HUES6 (cell line): ENCODE results near the gene RPS6KB2.

Source experiments
- H3K27ac ChIP-seq: 2 replicates; pipeline ENCODE4 v1.7.0; 2013; ENCODE audit warnings: low read depth, mild to moderate bottlenecking, low read length, inconsistent platforms
- H3K27me3 ChIP-seq: 2 replicates; pipeline ENCODE4 v1.6.1; 2013; ENCODE audit warnings: low read length; ENCODE audit not compliant: control insufficient read depth, insufficient read depth
- H3K36me3 ChIP-seq: 2 replicates; pipeline ENCODE4 v1.6.1; 2013; ENCODE audit warnings: low read length; ENCODE audit not compliant: control insufficient read depth, insufficient read depth
- H3K4me1 ChIP-seq: 2 replicates; pipeline ENCODE4 v1.6.1; 2013; ENCODE audit warnings: low read length; ENCODE audit not compliant: control insufficient read depth, insufficient read depth
- H3K4me3 ChIP-seq: 2 replicates; pipeline ENCODE4 v1.5.1; 2013; ENCODE audit warnings: low read depth, low read length
- H3K9ac ChIP-seq: one replicate; pipeline ENCODE4 v1.6.1; 2013; ENCODE audit warnings: mild to moderate bottlenecking, low read length
- H3K9me3 ChIP-seq: 2 replicates; pipeline ENCODE4 v1.6.1; 2013; ENCODE audit warnings: low read depth, low read length; ENCODE audit not compliant: control insufficient read depth, insufficient read depth

The RPS6KB2 gene

GRCh38 chr11:67428052-67429001 lies at the start of gene RPS6KB2:
TSS of gene RPS6KB2 (plus strand) at chr11:67428494. CDS start at chr11:67428546, 52 bp downstream.
- Histone ChIP-seq H3K36me3 (peaks cover 31% of the 10 kb centered on the region), H3K4me3 (peak within 1 kb of the TSS; percentile 99), H3K27me3 (no peaks in the 10 kb centered on the region), H3K9me3 (no peaks in the 10 kb centered on the region), H3K4me1 (0 out of 2 replicates have a peak, but pooled peaks cover 2% of the 10 kb centered on the region), H3K27ac (0 out of 2 replicates have a peak within 1 kb of the TSS, but pooled peaks have one; percentile 4), H3K9ac (peak within 1 kb of the TSS; percentile 85)

GRCh38 chr11:67378544-67378943 lies 49.8 kb upstream of the RPS6KB2 start:
- Histone ChIP-seq H3K4me3 (no peak overlapping the region), H3K36me3 (no peaks in the 10 kb centered on the region), H3K9me3 (no peaks in the 10 kb centered on the region), H3K27me3 (peaks cover 23% of the 10 kb centered on the region), H3K9ac (no peak overlapping the region), H3K4me1 (peaks cover 38% of the 10 kb centered on the region), H3K27ac (no peak overlapping the region)

GRCh38 chr11:67379061-67380058 lies 48.9 kb upstream of the RPS6KB2 start:
- Histone ChIP-seq H3K4me1 (peaks cover 34% of the 10 kb centered on the region), H3K27me3 (peaks cover 23% of the 10 kb centered on the region), H3K9ac (peak overlapping the region; percentile 14), H3K9me3 (no peaks in the 10 kb centered on the region), H3K4me3 (no peak overlapping the region), H3K27ac (no peak overlapping the region; the same call in 1 of the 2 replicates), H3K36me3 (no peaks in the 10 kb centered on the region)

- H3K27me3 ChIP-seq = peaks cover 22% of the 10 kb centered on the region
- no peak overlapping the region for H3K4me3 ChIP-seq
- H3K4me1 ChIP-seq = peaks cover 20% of the 10 kb centered on the region
- no peak overlapping the region for H3K9ac ChIP-seq
- H3K36me3 ChIP-seq = no peaks in the 10 kb centered on the region
- H3K27ac ChIP-seq = no peak overlapping the region
- H3K9me3 ChIP-seq = no peaks in the 10 kb centered on the region
Measured at GRCh38 chr11:67381244-67381972, 46.9 kb upstream of the RPS6KB2 start.

GRCh38 chr11:67382276-67383136 lies 45.8 kb upstream of the RPS6KB2 start:
- Histone ChIP-seq H3K27me3 (peaks cover 11% of the 10 kb centered on the region), H3K4me1 (peaks cover 24% of the 10 kb centered on the region), H3K9me3 (no peaks in the 10 kb centered on the region), H3K36me3 (no peaks in the 10 kb centered on the region), H3K27ac (no peak overlapping the region), H3K4me3 (no peak overlapping the region), H3K9ac (no peak overlapping the region)

GRCh38 chr11:67384851-67385366 lies 43.4 kb upstream of the RPS6KB2 start:
- Histone ChIP-seq H3K4me1 (peaks cover 15% of the 10 kb centered on the region), H3K36me3 (no peaks in the 10 kb centered on the region), H3K27me3 (peaks cover 8% of the 10 kb centered on the region; the same call in 1 of the 2 replicates), H3K9ac (no peak overlapping the region), H3K4me3 (no peak overlapping the region), H3K9me3 (no peaks in the 10 kb centered on the region), H3K27ac (no peak overlapping the region)

GRCh38 chr11:67387069-67387468 lies 41.2 kb upstream of the RPS6KB2 start:
- Histone ChIP-seq H3K4me1 (peaks cover 15% of the 10 kb centered on the region), H3K36me3 (no peaks in the 10 kb centered on the region), H3K4me3 (no peak overlapping the region), H3K9me3 (no peaks in the 10 kb centered on the region), H3K27me3 (peaks cover 8% of the 10 kb centered on the region; the same call in 1 of the 2 replicates), H3K27ac (no peak overlapping the region), H3K9ac (no peak overlapping the region)

GRCh38 chr11:67387518-67387917 lies 40.8 kb upstream of the RPS6KB2 start:
- Histone ChIP-seq H3K4me3 (no peak overlapping the region), H3K9me3 (no peaks in the 10 kb centered on the region), H3K9ac (no peak overlapping the region), H3K27ac (no peak overlapping the region), H3K4me1 (peaks cover 17% of the 10 kb centered on the region), H3K36me3 (no peaks in the 10 kb centered on the region), H3K27me3 (peaks cover 8% of the 10 kb centered on the region; the same call in 1 of the 2 replicates)

GRCh38 chr11:67389477-67389876 lies 38.8 kb upstream of the RPS6KB2 start:
- no peak overlapping the region for H3K27ac ChIP-seq
- peaks cover 8% of the 10 kb centered on the region for H3K36me3 ChIP-seq
- H3K9me3 ChIP-seq = no peaks in the 10 kb centered on the region
- H3K9ac ChIP-seq = no peak overlapping the region
- peaks cover 20% of the 10 kb centered on the region for H3K4me1 ChIP-seq
- H3K27me3 ChIP-seq = peaks cover 8% of the 10 kb centered on the region; the same call in 1 of the 2 replicates
- no peak overlapping the region for H3K4me3 ChIP-seq
